HG03342 (cell line): ENCODE results near the gene EXT2.
A peak's percentile ranks its signal among the peaks of the same experiment; 100 is the strongest.

Experiments
- ATAC-seq: cut with Tn5 transposase; IDR thresholded peaks from one replicate; pipeline ENCODE4 v1.9.1; 2021; ENCODE audit warnings: mild to moderate bottlenecking, moderate library complexity; ENCODE audit not compliant: unreplicated experiment

EXT2 gene

GRCh38 chr11:44159848-44160721 is 64.6 kb downstream of the EXT2 start:
- peak; percentile 64 for ATAC-seq

- no peak for ATAC-seq
Measured at GRCh38 chr11:44162004-44162403, 66.5 kb downstream of the EXT2 start.

GRCh38 chr11:44162662-44163061 is 67.2 kb downstream of the EXT2 start:
- ATAC-seq = no peak

GRCh38 chr11:44165432-44165831 is 70.0 kb downstream of the EXT2 start:
- ATAC-seq = no peak

- ATAC-seq = no peak
Measured at GRCh38 chr11:44167046-44167445, 71.6 kb downstream of the EXT2 start.

GRCh38 chr11:44171518-44171917 is 76.0 kb downstream of the EXT2 start:
- no peak for ATAC-seq

GRCh38 chr11:44172966-44173365 is 77.5 kb downstream of the EXT2 start:
- ATAC-seq = no peak

- no peak for ATAC-seq
Measured at GRCh38 chr11:44174842-44175241, 79.4 kb downstream of the EXT2 start.

GRCh38 chr11:44176546-44177213 is 81.2 kb downstream of the EXT2 start:
- no peak for ATAC-seq

GRCh38 chr11:44177905-44178304 is 82.4 kb downstream of the EXT2 start:
- ATAC-seq = no peak

- no peak for ATAC-seq
Measured at GRCh38 chr11:44178381-44178780, 82.9 kb downstream of the EXT2 start.

GRCh38 chr11:44179173-44179572 is 83.7 kb downstream of the EXT2 start:
- ATAC-seq = no peak

GRCh38 chr11:44180107-44180506 is 84.6 kb downstream of the EXT2 start:
- no peak for ATAC-seq

- no peak for ATAC-seq
Measured at GRCh38 chr11:44185522-44185921, 90.0 kb downstream of the EXT2 start.

- no peak for ATAC-seq
Measured at GRCh38 chr11:44186321-44186930, 90.9 kb downstream of the EXT2 start.

GRCh38 chr11:44188643-44189042 is 93.2 kb downstream of the EXT2 start:
- no peak for ATAC-seq

- no peak for ATAC-seq
Measured at GRCh38 chr11:44189986-44190882, 94.8 kb downstream of the EXT2 start.

- no peak for ATAC-seq
Measured at GRCh38 chr11:44190883-44191230, 95.4 kb downstream of the EXT2 start.

GRCh38 chr11:44191322-44192016 is 96.0 kb downstream of the EXT2 start:
- ATAC-seq = no peak

- ATAC-seq = no peak
Measured at GRCh38 chr11:44192017-44192385, 96.5 kb downstream of the EXT2 start.
